ENCODE data around the gene LAMA2. TPM values are rescaled to one million over a fixed set of nuclear protein-coding genes. Genes with fewer than 3 reads are reported as not detected.
A peak's percentile ranks its signal among the peaks of the same experiment; 100 is the strongest.

LAMA2 gene
- total RNA-seq, 1 donor from 2014 or later = 18.0 TPM

- Mint-ChIP-seq H3K27ac (ENCODE audit: unreplicated experiment) (no peak overlapping the region), H3K36me3 (ENCODE audit: unreplicated experiment) (no peaks in the 10 kb centered on the region), H3K27me3 (ENCODE audit: unreplicated experiment) (peaks cover 36% of the 10 kb centered on the region), H3K4me1 (ENCODE audit: unreplicated experiment) (peaks cover 8% of the 10 kb centered on the region), H3K4me3 (ENCODE audit: unreplicated experiment) (no peak overlapping the region), H3K9me3 (ENCODE audit: unreplicated experiment) (no peaks in the 10 kb centered on the region)
- no peak for DNase-seq (ENCODE audit: extremely low spot score, unreplicated experiment)
- no peak for TF ChIP-seq CTCF (IDR thresholded peaks at IDR 0.05)
These were observed 486.8 kb downstream of the LAMA2 start for GRCh38 chr6:129369737-129370136.

- DNase-seq (ENCODE audit: extremely low spot score, unreplicated experiment) = no peak
- H3K27ac Mint-ChIP-seq (ENCODE audit: unreplicated experiment) = no peak overlapping the region
- no peaks in the 10 kb centered on the region for H3K9me3 Mint-ChIP-seq (ENCODE audit: unreplicated experiment)
- H3K4me1 Mint-ChIP-seq (ENCODE audit: unreplicated experiment) = peaks cover 8% of the 10 kb centered on the region
- TF ChIP-seq CTCF (IDR thresholded peaks at IDR 0.05) = peak; percentile 81
- H3K27me3 Mint-ChIP-seq (ENCODE audit: unreplicated experiment) = peaks cover 36% of the 10 kb centered on the region
- H3K36me3 Mint-ChIP-seq (ENCODE audit: unreplicated experiment) = no peaks in the 10 kb centered on the region
- H3K4me3 Mint-ChIP-seq (ENCODE audit: unreplicated experiment) = peak overlapping the region; percentile 60
These were observed 487.5 kb downstream of the LAMA2 start for GRCh38 chr6:129370268-129370916.

- Mint-ChIP-seq H3K9me3 (ENCODE audit: unreplicated experiment) (no peaks in the 10 kb centered on the region), H3K4me1 (ENCODE audit: unreplicated experiment) (peaks cover 3% of the 10 kb centered on the region), H3K36me3 (ENCODE audit: unreplicated experiment) (no peaks in the 10 kb centered on the region), H3K27ac (ENCODE audit: unreplicated experiment) (no peak overlapping the region), H3K4me3 (ENCODE audit: unreplicated experiment) (no peak overlapping the region), H3K27me3 (ENCODE audit: unreplicated experiment) (peaks cover 20% of the 10 kb centered on the region)
- DNase-seq (ENCODE audit: extremely low spot score, unreplicated experiment) = no peak
- no peak for TF ChIP-seq CTCF (IDR thresholded peaks at IDR 0.05)
These were observed 498.9 kb downstream of the LAMA2 start for GRCh38 chr6:129381885-129382284.

- no peak for TF ChIP-seq CTCF (IDR thresholded peaks at IDR 0.05)
- H3K27ac Mint-ChIP-seq (ENCODE audit: unreplicated experiment) = no peak overlapping the region
- H3K4me1 Mint-ChIP-seq (ENCODE audit: unreplicated experiment) = peaks cover 3% of the 10 kb centered on the region
- no peak for DNase-seq (ENCODE audit: extremely low spot score, unreplicated experiment)
- H3K27me3 Mint-ChIP-seq (ENCODE audit: unreplicated experiment) = peaks cover 16% of the 10 kb centered on the region
- H3K9me3 Mint-ChIP-seq (ENCODE audit: unreplicated experiment) = no peaks in the 10 kb centered on the region
- H3K36me3 Mint-ChIP-seq (ENCODE audit: unreplicated experiment) = no peaks in the 10 kb centered on the region
- no peak overlapping the region for H3K4me3 Mint-ChIP-seq (ENCODE audit: unreplicated experiment)
These were observed 500.0 kb downstream of the LAMA2 start for GRCh38 chr6:129382916-129383315.

- no peak for DNase-seq (ENCODE audit: extremely low spot score, unreplicated experiment)
- Mint-ChIP-seq H3K27ac (ENCODE audit: unreplicated experiment) (no peak overlapping the region), H3K4me1 (ENCODE audit: unreplicated experiment) (peaks cover 3% of the 10 kb centered on the region), H3K36me3 (ENCODE audit: unreplicated experiment) (no peaks in the 10 kb centered on the region), H3K4me3 (ENCODE audit: unreplicated experiment) (no peak overlapping the region), H3K27me3 (ENCODE audit: unreplicated experiment) (peaks cover 15% of the 10 kb centered on the region), H3K9me3 (ENCODE audit: unreplicated experiment) (no peaks in the 10 kb centered on the region)
- no peak for TF ChIP-seq CTCF (IDR thresholded peaks at IDR 0.05)
These were observed 502.2 kb downstream of the LAMA2 start for GRCh38 chr6:129385117-129385516.

All from osteocyte (in vitro differentiated cells).